ENCODE data around the gene FSTL1.
A peak's percentile ranks its signal among the peaks of the same experiment; 100 is the strongest.

Gene FSTL1

DNA sequence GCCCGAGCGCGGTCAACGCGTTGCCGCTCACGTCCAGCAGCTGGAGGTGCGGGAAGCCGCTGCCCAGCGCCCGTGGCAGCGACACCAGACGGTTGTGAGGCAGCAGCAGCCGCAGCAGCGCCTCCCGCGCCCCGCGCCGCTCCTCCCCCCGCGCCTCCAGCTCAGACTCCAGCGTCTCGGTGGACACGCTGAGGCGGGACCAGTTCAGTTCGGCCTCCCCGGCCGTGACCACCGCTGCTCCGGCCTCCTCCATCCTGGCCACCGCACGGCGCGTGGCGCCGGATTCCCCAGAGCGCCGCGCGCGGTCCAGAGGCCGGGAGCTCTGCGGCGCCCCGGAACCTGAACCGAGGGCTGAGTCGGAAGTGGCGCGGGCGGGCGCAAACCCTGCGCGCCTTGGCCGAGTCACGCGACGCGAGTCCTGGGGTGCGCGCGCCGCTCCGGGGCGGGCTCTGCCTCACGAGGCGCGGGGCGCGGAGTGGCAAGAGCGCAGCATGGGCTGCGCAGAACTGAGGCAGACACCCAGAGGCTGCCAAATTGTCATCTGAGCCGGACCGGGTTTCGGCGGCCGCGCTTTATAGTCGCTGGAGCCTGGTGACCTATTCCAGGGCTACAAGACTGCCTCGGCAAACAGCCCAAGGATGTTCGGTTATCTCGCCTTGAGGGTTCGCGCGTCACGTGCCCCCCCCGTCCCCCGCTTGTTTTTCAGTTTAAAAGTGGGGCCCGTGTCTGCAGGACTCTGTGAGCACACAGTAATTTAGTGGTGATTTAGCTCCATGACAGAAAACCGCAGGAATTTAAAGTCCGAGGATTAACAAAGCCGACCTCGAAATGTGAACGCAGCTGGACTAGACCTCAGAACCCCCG is 101.6 kb downstream of the FSTL1 start, which contains the start of gene LRRC58:
LRRC58 (minus strand) TSS at position 364 of the 864 bp plus-strand sequence; CDS start at position 253, 111 bp downstream.
- DNase-seq = peak; percentile 90

DNA sequence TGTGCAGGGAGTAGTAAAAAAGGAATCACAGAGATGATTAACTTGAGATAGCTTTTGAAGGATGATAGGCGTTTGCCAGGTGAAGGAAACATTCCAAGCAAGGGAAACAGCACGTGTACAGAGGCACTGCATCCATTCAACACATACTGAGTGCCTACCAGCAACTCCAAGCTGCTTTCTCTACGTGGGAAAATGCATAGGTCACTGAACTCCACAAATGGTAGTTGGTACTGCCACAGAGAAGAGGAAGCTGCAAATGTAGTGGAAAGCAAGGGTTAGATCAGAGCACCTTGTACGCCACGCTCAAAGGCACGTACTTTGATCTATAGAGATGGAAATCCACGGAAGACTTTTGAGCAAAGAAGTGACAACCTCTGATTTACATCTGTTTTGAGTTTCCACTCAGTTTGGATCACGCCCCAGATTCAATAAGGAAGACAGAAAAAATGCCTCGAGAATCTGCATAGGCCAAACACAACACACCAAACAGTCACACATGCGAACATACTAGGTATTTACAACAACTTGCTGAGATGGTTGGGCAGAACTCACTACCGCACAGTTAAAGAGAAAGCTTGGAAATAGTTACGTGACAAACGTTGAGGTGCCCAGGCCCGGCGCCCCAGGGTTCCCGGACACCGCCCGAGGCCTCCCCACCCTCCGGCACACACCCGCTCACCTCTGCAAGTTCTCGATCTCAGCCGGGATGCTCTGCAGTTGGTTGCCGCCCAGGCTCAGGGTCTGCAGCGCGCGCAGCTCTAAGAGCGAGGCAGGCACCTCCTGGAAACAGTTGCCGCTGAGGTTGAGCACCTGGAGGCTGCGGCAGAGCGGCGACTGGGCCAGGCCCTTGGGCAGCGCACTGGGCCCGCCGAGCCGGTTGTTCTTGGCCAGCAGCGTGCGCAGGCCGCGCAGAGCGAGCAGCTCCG is 102.5 kb downstream of the FSTL1 start:
- peak; percentile 59 for DNase-seq

DNA sequence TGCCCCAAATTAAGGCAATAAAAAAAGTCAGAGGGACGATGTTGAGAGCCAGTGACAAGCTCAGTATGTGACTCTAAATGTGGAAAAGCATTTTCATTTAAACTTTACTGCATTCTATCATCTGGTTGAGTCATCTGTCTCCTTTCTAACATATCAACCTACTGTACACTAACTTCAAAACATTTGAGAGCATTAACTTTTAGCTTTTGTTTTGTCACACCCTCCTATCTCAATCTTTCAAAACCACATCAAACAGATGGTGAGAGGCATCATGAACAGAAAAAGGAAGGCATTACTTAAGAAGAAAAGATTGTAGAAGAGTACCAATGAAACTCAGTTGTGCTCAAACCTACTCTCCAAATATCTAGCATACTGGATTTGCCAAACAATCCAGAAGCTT is 106.4 kb downstream of the FSTL1 start:
- peak; percentile 54 for DNase-seq
